Gastroesophageal sphincter (tissue), 4 donors: ENCODE results near the gene CTNNA2. TPM values are rescaled to one million over a fixed set of nuclear protein-coding genes. Genes with fewer than 3 reads are reported as not detected.

ENCODE experiments used
- ATAC-seq: fragments of 150-250 bp; one replicate; pipeline ENCODE4 v1.9.1; 2016; ENCODE audit warnings: mild to moderate bottlenecking, moderate library complexity
- H3K27ac ChIP-seq, 4 donors: fragments of 200-600 bp; sonication (generic) in 3 of 4; 1 replicate in 3 of 4; 2 replicates in 1 of 4; pipeline ENCODE4 v1.5.1; 2016 to 2019
- H3K27me3 ChIP-seq: fragments of 200-600 bp; sonication (generic); one replicate; pipeline ENCODE4 v1.5.1; 2019
- H3K36me3 ChIP-seq, 2 donors: fragments of 200-600 bp; sonication (generic); one replicate each; pipeline ENCODE4 v1.5.1; 2019; ENCODE audit warnings: control low read depth in 1 of 2
- H3K4me1 ChIP-seq, 3 donors: fragments of 200-600 bp; sonication (generic); 1 replicate in 2 of 3; 2 replicates in 1 of 3; pipeline ENCODE4 v1.5.1; 2016 to 2019; ENCODE audit warnings: control low read depth in 2 of 3
- H3K4me3 ChIP-seq, 2 donors: fragments of 200-600 bp; sonication (generic); one replicate each; pipeline ENCODE4 v1.5.1; 2019; ENCODE audit warnings: mild to moderate bottlenecking in 1 of 2, moderate library complexity in 1 of 2
- H3K9me3 ChIP-seq, 3 donors: fragments of 200-600 bp; sonication (generic); one replicate each; pipeline ENCODE4 v1.5.1; 2017 to 2019; ENCODE audit warnings: control low read depth in 2 of 3
- CTCF ChIP-seq, 4 experiments: fragments of 200-600 bp in 2 of 4; fragments of 450-650 bp in 2 of 4; sonication (generic) in 1 of 4; IDR thresholded peaks; one replicate each; pipeline ENCODE4 v1.5.1; 2017 to 2019; ENCODE audit warnings: antibody characterized with exemption in 4 of 4, mild to moderate bottlenecking in 2 of 4, moderate library complexity in 2 of 4
- EP300 ChIP-seq: sonication (generic); formaldehyde crosslinking; IDR thresholded peaks from one replicate; pipeline ENCODE4 v1.6.1; 2017; ENCODE audit warnings: antibody characterized with exemption, mild to moderate bottlenecking
- POLR2A ChIP-seq, 2 donors: fragments of 450-650 bp; IDR thresholded peaks; one replicate each; pipeline ENCODE4 v1.6.1; 2017; ENCODE audit warnings: antibody characterized with exemption in 2 of 2, mild to moderate bottlenecking in 2 of 2, moderate library complexity in 1 of 2
- POLR2AphosphoS5 ChIP-seq: sonication (generic); formaldehyde crosslinking; IDR thresholded peaks from one replicate; pipeline ENCODE4 v1.6.1; 2017; ENCODE audit warnings: antibody characterized with exemption
- WGBS, 2 donors: methylation state at CpG; one replicate each; pipeline ENCODE4 v1.1.5; 2018; ENCODE audit warnings: low coverage in 1 of 2; 5-methylcytosine and 5-hydroxymethylcytosine counted together
- total RNA-seq, 4 donors: library from RNA; depleted of rRNA; stranded (reverse); fragments of >200 nt; gene quantifications; one replicate each; pipeline ENCODE4 v1.1.0, GENCODE V29; 2016

CTNNA2 gene
- total RNA-seq, 4 donors from 2014 or later, result 0.15 to 4.2 (median 0.68) TPM

GRCh38 chr2:79776461-79776860 lies 263.6 kb downstream of the CTNNA2 start:
- Histone ChIP-seq H3K9me3 (no peaks in the 10 kb centered on the region), H3K27ac (no peak overlapping the region), H3K4me1 (no peaks in the 10 kb centered on the region), H3K36me3 (no peaks in the 10 kb centered on the region), H3K4me3 (no peak overlapping the region), H3K27me3 (no peaks in the 10 kb centered on the region)
- ATAC-seq, result no peak
- WGBS, 2 donors, result 80 to 92% methylated on average over 2 of the region's 2 CpGs
- TF ChIP-seq CTCF (IDR thresholded peaks at IDR 0.05) (no peak), EP300 (no peak), POLR2A (IDR thresholded peaks at IDR 0.05) (no peak), POLR2AphosphoS5 (no peak)

DNA sequence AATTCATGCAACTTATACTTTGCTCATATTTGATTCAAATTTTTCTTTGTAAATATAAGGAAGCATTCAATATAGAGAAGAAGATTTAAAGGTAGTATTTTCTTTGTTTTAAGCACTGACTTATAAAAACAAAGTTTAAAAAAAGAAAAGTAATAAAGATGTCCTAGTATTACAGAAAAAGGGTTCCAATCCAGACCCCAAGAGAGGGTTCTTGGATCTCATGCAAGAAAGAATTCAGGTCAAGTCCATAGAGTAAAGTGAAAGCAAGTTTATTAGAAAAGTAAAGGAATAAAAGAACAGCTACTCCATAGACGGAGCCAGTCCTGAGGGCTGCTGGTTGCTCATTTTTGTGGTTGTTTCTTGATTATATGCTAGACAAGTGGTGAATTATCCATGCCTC lies 267.9 kb downstream of the CTNNA2 start:
- WGBS, 2 donors, result 78 to 100% methylated on average over 1 of the region's 1 CpG
- no peak for TF ChIP-seq EP300
- no peak for TF ChIP-seq POLR2A (IDR thresholded peaks at IDR 0.05)
- no peak for TF ChIP-seq CTCF (IDR thresholded peaks at IDR 0.05)
- TF ChIP-seq POLR2AphosphoS5, result no peak
- no peaks in the 10 kb centered on the region for H3K36me3 ChIP-seq
- no peaks in the 10 kb centered on the region for H3K27me3 ChIP-seq
- H3K4me3 ChIP-seq, result no peak overlapping the region
- H3K9me3 ChIP-seq, result no peaks in the 10 kb centered on the region
- no peak for ATAC-seq
- no peaks in the 10 kb centered on the region for H3K4me1 ChIP-seq
- H3K27ac ChIP-seq, result no peak overlapping the region

DNA sequence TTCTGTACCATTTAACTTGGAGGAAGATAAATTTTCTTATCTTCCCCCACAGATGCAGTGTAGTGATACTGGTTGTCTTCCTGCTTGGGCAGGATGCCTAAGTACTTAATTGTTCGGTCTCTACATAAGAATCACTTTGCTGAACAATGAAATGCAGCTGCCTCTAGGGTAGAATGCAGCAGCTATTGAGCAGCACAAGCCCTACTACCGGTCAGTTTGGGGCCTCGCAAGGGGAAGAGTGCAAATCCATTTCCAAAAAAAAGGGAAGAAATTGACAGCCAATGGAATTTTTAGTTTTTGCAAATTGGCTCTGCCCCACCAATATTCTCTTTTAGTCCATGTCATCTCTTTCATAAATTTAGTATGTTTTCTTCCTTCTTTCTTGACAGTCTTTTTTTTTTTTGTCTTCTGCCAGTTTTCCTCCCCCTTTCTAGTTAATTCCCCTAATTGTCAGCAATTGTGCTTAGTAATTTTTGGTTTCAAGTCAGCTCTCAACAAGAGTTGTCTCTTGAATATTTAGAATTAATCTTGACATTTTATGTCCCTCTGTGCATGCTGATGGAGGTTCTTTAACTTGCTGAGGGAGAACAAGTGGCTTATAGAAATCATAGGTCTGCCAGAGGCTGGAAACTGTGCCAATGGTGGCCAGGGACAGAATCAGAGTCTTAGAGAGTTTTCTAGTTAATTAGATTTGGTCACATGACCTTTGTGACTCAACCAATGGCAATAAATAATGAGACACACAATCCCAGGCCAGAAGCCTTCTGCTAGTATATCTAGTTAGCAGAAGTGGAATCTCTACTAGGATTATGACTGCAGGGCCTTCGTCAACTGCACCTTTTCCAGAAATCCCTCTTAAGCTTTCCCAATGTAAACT lies 270.0 kb downstream of the CTNNA2 start:
- Histone ChIP-seq H3K36me3 (no peaks in the 10 kb centered on the region), H3K27ac (no peak overlapping the region), H3K27me3 (no peaks in the 10 kb centered on the region), H3K4me3 (no peak overlapping the region), H3K9me3 (no peaks in the 10 kb centered on the region), H3K4me1 (no peaks in the 10 kb centered on the region)
- TF ChIP-seq EP300, result no peak
- no peak for TF ChIP-seq POLR2A (IDR thresholded peaks at IDR 0.05)
- no peak for TF ChIP-seq CTCF (IDR thresholded peaks at IDR 0.05)
- TF ChIP-seq POLR2AphosphoS5, result no peak
- 53 to 75% methylated on average over 2 to 4 of the region's 4 CpGs for WGBS, 2 donors
- ATAC-seq, result no peak

DNA sequence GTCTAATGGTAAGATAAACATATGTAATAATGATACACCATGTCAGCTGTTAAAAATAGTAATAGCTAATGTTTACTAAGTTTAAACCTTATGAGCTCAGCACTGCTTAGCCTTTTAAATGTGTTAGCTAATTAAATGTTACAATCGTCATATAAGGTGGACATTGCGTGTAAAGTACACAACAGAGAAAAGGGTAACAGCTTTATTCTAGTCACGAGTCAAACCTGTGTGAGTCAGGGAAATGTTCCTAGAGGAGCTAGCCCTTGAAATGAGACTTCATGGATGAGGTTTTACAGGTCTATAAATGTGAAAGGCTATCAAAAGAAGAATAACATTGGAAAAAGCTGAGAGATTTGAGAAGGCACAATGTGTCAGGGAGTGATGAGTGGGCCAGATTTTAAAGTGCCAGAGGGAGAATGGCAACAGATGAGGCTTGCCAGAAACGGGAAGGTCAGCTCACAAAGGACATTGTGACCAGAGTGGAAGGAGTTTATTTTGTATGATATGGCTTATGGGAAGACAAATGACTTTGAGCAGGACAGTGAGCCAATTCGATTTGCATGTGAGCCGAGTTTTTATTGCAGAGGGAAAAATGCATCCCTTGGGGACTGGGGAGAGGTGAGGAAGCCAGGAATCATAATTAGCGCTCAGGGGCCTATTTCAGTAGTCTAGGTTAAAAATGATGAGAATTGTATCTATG lies 276.3 kb downstream of the CTNNA2 start:
- Histone ChIP-seq H3K9me3 (no peaks in the 10 kb centered on the region), H3K27me3 (no peaks in the 10 kb centered on the region)

More for the DNA sequence above, 276.3 kb downstream of the CTNNA2 start:
- TF ChIP-seq POLR2A (IDR thresholded peaks at IDR 0.05), result no peak
- TF ChIP-seq EP300, result no peak
- no peak for TF ChIP-seq POLR2AphosphoS5
- no peak for TF ChIP-seq CTCF (IDR thresholded peaks at IDR 0.05)
- no peak overlapping the region for H3K4me3 ChIP-seq
- H3K36me3 ChIP-seq, result no peaks in the 10 kb centered on the region
- H3K4me1 ChIP-seq, result no peaks in the 10 kb centered on the region
- H3K27ac ChIP-seq, result no peak overlapping the region
- WGBS, 2 donors, result 44 to 54% methylated on average over 7 of the region's 7 CpGs
- ATAC-seq, result no peak
